ENCODE measurements around the gene ARRDC1.

DNA sequence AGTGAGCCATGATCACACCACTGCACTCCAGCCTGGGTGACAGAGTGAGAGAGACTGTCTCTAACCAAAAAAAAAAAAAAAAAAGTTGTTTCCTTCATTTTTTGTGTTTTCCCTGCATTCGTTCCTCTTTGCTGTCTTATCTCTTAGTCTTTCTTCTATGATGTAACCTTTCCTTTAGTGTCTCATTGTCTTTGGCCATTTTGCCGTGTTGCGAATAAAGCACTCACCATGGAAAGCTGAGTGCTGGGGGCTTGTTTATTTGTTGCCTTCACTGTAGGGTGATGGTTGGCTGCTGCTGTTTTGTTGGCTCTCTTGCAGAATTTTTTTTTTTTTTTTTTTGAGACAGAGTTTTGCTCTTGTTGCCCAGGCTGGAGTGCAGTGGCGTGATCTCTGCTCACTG lies 21.0 kb downstream of the ARRDC1 start:
- TF ChIP-seq, protein P1, sequence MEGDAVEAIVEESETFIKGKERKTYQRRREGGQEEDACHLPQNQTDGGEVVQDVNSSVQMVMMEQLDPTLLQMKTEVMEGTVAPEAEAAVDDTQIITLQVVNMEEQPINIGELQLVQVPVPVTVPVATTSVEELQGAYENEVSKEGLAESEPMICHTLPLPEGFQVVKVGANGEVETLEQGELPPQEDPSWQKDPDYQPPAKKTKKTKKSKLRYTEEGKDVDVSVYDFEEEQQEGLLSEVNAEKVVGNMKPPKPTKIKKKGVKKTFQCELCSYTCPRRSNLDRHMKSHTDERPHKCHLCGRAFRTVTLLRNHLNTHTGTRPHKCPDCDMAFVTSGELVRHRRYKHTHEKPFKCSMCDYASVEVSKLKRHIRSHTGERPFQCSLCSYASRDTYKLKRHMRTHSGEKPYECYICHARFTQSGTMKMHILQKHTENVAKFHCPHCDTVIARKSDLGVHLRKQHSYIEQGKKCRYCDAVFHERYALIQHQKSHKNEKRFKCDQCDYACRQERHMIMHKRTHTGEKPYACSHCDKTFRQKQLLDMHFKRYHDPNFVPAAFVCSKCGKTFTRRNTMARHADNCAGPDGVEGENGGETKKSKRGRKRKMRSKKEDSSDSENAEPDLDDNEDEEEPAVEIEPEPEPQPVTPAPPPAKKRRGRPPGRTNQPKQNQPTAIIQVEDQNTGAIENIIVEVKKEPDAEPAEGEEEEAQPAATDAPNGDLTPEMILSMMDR (conservative IDR thresholded peaks at IDR 0.05; ENCODE audit: low read depth, low read length) = no peak
- no peak for TF ChIP-seq EZH2 (IDR thresholded peaks at IDR 0.05; ENCODE audit: borderline replicate concordance, low read depth, low read length, poor library complexity, severe bottlenecking)
